GM20000 (cell line): ENCODE results near the gene GAST.

Experiments
- DNase-seq: peaks from one replicate; pipeline ENCODE4 v3.0.0; 2012; ENCODE audit warnings: low spot score
- CTCF ChIP-seq: IDR thresholded peaks from 2 replicates; pipeline ENCODE4 v1.5.1; 2012; ENCODE audit warnings: mild to moderate bottlenecking, control low read depth; ENCODE audit errors: extremely low read depth, missing control alignments

The GAST gene

DNA sequence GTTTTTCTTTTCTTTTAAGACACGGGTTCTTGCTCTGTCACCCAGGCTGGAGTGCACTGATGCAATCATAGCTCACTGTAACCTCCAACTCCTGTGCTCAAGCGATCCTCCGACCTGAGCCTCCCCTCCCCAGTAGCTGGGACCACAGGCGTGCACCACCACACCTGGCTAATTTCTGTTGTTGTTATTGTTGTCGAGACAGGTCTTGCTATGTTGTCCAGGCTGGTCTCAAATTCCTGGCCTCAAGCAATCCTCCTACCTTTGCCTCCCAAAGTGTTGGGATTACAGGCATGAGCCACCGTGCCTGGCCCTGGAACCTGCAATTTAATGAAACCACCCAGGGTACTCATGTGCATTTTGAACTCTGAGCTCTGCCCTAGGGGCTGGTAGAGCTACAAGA lies 50.3 kb downstream of the GAST start:
- no peak for TF ChIP-seq CTCF
- no peak for DNase-seq

- TF ChIP-seq CTCF, result no peak
- no peak for DNase-seq
Measured at GRCh38 chr17:41762841-41763240, 50.7 kb downstream of the GAST start.

- TF ChIP-seq CTCF, result no peak
- no peak for DNase-seq
Measured at GRCh38 chr17:41763327-41763726, 51.2 kb downstream of the GAST start.
